ENCODE data around the gene UNKL.
"Not testable (repeated sequence)": the region's sequence is repeated elsewhere in the genome, so short reads cannot be mapped to it uniquely, and the experiment has no call there.

UNKL gene

DNA sequence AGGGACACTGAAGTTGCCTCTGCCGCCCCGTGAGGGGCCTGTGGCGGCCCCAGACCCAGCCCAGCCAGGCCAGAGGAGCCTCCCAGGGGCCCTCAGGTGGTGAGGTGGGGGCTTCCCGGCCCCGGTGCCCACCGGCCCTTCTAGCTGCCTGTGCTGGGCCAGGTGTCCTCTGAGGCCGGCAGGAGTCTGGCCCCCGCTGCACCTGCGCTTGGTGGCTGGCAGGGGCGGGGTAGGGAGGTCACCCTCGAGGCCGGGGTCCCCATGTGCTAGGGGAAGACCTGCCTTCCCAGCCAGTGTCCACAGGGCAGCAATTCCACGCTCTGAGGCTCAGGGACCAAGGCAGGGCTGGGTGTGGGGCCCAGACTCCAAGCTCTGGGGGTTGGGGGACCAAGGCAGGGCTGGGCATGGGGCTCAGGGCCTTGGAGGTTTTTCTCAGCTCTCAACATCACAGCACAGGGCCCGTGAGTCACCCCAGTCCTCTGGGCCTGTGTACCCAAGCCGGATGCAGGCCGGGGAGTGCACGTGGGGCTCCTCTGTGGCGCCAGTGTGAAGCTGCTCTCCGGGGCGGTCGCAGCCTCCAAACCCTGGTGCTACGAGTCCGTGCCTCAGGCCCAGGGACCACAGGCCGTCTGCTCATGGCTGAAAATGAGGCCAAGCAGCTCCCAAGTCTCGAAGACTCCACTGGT lies 31.2 kb upstream of the UNKL start:
- no peak for DNase-seq

DNA sequence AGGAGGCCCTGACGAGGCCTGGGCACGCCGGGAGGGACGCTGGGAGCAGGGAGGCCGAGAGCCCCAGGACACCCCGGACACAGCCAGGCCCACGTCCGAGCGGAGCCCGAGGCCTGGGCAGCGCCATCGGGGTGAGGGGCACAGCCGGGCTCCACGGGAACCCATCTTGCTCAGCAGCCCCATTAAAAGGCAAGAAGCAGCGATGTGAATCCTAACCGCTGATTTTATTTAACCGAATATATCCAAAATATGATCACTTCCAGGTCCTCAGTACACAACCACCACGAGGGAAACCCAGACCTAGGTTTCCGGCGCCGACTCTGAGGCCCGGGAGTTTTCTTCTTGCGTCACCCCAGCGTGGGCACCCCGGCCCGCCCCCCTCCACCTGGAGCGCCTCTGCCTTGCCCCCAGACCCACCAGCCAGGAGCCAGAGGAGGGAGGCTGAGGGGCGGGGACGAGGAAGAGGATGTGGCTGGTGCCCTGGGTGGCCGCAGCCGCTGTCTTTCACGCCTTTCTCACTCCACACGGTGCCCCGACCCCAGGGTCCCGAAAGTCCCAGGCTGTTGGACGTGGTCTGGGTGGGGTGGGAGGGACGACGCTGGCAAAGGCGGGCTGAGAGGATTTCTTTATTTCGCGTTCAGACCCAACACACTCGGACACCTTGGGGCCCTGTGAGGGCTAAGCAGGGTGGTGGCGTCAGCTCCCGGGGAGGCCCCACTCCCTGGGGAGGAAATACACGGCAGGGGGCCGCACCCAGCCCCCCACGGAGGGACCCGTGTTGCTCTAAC lies 30.4 kb upstream of the UNKL start:
- DNase-seq: no peak

DNA sequence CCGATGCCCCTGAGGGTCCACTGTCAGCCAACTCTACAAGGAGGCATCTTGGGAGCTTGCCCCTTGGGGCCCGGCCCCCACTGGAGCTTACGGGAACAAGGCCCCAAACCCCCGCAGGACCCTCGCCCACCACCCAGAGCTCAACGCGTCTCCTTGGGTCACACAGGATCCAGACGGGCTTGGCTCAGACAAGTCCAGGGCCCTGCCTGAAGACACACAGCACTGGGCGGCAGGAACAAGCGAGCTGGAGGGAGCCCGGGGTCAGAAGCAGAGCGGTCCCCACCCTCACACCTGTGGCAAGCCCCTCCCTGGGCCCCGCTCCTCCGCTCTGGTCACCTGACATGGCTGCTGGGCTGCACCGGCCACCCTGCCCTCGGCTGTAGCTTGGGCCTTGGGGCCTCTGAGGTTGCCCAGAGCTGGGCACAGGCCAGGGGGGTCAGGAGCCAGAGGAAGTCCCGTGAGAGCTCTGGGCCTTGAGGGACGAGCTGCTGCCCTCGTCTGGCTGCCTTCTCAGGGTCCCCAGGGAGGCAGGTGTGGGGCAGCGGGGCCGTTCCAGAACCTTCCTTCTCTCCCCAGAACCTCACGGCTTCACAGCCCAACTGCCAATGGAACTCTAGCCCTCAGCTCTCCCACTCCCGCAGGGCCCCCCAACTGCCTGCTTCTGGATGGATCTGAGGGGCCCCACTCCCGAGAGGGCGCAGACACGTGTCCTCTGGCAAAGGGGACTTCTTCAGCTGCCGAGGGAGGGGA lies 29.7 kb upstream of the UNKL start, which contains the start of gene CCDC154:
CCDC154 (minus strand) TSS at position 577 of the 750 bp plus-strand sequence; CDS start at position 343, 234 bp downstream.
- DNase-seq: no peak

DNA sequence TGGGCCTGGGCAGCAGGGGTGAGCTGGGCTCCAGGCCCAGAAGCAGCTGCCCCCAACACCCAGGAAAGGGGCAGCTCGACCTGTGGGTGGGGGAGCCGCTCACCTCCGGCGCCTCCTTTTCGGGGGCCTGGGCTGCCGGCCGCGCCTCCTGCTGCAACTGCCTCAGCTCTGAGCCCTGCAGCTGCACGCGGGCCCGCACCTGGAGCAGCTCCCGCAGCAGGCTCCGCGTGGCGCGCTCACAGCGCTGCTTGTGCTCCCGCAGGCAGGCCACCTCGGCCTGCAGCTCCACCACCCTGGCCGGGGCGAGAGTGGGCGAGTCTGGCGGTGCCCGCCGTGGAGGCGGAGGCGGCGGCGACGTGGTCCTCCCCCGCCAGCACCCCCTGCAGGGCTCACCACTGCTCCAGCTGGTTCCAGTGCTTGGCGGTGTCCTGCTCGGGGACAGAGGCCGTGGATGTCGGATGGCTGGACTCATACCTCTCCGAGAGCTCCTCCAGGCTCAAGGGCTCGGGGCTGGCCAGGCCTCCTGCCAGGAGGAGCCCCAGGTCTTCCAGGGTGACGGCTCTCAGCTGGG lies 29.0 kb upstream of the UNKL start:
- DNase-seq: no peak

DNA sequence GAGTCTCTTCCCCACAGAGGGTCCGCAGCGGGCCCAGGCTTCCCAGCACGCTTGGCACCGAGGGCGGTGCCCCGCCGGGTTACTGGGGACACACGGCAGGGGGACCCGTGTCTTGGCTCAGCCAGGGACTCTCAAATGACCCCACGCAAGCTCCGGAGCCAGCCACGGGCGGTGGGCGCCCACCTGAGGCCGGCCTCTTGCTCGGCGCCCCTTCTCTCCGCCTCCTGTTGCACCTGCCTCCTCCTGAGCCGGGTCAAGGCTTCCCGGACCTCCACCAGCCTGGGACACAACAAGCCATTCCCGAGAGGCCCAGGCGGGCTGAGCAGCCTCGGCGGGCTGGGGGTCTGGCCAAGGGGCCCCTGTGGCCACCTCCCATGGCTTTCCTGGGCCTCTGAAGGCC lies 28.2 kb upstream of the UNKL start:
- no peak for DNase-seq

DNA sequence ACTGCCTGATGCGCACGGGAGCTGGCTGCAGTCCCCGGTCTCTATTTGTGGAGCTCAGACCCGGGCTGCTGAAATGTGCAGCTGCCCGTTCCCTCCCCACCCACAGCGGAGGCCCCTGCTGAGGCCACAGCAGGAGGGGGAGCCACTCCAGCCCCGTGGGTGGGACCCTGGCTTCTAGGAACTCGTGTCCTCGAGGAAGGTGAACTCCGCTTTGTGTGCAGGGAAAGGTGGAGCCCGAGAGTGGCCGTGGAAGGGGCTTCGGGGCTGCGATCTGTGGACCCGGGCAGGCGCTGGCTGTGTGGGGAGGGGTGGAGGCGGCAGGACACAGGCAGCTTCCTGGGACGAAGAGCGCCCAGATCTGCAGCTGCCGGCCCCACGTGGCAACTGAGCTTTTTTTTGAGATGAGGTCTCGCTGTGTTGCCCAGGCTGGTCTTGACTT lies 26.9 kb upstream of the UNKL start:
- DNase-seq: no peak

DNA sequence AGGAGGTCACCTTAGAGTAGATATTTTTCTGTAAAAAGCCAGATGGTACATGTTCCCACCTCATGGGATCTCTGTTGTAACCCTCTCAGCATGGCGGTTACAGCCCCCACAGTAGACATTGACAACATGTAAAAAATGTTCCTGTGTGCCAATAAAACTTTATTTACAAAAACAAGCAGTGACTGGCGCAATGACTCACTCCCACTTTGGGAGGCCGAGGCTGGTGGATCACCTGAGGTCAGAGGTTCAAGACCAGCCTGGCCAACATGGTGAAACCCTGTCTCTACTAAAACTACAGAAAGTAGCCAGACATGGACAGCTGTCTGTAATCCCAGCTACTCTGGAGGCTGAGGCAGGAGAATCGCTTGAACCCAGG lies 25.2 kb upstream of the UNKL start:
- DNase-seq: not testable (repeated sequence)

DNA sequence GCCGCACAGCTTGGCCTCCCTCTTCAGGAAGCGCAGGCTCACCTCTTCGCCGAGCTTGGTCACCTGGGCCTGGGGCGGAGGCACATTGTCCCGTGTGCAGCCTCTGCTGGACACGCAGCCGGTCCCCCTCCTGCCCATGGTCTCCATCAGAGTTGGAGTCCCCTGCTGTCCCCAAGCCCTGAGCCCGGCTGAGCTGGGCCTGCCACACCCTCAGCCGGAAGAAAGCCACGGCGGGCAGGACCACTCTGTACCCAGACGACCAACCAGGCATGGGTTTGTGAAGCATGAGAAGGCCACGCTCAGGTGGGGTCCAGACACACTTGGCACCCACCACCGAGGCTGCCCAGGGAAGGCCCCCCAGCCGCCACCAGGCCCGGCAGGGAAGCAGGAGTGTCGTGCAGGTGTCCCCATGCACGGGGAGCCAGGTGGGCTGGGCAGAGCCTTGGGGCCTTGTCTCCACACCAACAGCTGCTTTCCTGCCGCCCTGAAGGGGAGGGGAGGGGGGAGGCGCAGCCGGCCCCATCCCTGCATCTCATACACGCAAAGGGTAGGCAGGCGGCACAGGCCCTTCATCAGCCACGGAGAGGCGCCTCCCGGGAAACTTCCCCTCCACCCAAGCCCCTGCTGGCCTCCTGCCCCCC lies 24.7 kb upstream of the UNKL start:
- DNase-seq: no peak

DNA sequence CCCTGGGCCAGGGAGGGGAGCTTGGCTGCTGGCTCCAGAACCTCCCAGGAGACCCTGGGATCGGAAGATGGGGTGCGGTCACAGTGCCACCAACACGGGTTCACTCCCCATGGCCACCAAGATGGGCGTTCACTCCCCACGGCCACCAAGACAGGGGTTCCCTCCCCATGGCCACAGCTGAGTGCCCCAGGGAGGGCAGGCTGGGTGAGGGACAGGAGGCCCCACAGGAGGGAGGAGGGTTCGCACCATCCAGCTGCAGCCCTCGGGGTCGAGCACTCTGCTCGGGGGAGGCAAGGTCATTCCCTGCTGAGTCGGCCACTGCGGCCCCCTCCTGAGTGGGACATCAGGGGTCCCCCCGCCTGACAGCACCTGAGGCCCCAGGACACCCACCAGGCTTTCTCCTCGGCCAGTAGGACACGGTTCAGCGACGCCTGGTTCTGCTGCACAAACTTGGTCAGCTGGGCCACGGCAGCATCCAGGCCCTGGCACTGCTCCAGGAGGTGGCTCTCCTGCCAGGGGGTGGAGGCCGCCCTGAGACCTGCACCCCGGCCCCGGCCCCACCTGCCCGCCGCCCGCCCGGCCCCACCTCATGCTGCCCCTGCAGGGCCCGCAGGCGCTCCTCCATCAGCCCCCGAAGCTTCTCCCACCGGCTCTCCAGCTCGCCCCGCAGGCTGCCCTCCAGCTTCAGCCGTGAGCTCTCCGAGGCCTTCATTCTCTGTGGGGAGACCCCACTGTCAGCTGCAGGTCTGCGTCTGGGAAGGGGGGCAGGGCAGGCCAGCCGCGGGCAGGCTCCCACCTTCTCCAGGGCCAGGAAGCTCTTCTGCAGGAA lies 23.9 kb upstream of the UNKL start:
- no peak for DNase-seq

DNA sequence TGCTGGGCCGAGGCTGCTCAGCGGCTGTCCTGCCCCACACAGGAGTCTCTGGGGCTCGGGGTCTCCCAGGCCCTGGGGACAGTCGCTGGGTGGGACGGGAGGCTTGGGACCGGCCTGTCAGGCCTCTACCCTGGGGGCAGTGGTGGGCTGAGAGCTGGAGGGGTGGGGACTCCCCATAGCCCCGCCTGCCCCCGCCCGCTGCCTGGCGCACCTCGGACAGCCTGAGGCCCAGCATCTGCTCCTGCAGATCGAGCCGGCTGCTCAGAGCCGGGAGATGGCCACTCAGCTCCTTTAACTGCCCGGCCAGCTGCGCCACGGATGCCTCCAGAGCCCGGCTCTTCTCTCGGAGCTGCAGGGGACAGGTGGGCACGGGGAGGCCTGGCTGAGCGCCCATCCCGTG lies 23.1 kb upstream of the UNKL start:
- DNase-seq: no peak

DNA sequence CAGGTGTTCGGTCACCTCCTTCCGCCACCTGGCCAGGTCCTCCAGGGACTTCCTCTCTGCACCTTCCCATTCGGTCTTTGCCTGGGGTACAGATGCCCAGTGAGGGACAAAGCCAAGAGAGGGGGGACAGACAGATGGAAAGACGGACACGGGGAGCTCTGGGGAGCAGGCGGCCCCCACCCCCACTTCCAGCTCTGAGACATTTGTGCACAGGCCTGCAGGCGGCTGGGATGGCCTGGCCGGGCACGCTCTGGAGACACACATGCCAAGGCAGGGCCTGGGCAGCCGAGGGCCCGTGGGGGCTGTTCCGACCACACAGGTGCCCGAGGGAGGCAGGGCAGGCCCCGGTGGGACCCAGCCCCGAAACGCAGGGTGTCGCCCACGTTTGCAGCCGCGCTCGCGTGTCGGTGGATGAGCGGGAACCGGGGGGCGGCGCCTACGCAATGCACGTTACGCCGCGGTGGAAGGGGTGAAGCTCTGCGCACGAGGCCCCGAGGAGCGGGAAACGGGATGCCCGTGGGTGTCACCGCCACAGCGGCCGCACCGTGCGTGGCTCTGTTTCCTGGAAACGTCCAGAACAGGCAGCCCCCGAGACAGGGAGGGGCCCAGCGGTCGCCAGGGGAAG lies 22.3 kb upstream of the UNKL start:
- no peak for DNase-seq

DNA sequence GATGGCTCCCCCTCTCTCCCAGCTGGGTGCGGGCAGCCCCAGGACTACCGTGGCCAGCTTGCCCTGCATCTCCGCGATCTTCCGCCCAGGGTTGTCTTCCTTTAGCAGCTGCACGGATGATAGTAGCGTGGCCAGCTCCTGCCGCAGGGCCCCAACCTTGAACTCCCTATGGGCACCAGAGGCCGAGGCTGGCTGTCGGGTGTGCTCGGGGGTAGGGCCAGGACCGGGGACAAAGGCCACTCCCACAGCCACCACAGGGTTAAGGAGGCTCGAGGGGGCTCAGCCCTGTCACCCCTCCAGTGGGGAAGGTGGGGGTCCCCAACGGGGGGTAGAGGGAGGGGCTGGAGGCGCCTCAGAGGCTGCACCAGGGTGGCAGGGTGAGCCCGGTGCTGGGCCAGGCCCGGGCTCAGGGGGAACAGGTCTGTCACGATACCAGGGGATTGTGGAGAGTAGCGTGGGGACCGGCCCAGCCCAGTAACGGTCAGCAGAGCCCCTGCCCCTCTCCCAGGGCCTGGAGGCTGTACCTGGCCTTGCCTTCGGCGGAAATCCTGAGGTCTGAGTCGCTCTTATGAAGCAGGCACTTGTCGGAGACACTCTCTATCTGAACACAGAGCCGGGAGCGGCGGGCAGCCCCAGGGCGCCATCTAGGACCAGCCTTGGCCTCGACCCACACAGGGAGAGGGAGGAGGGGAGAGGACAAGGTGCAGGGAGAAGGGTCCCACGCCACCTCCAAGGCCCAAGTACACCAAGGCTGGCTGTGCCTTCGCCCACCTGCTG lies 21.6 kb upstream of the UNKL start:
- DNase-seq: no peak

DNA sequence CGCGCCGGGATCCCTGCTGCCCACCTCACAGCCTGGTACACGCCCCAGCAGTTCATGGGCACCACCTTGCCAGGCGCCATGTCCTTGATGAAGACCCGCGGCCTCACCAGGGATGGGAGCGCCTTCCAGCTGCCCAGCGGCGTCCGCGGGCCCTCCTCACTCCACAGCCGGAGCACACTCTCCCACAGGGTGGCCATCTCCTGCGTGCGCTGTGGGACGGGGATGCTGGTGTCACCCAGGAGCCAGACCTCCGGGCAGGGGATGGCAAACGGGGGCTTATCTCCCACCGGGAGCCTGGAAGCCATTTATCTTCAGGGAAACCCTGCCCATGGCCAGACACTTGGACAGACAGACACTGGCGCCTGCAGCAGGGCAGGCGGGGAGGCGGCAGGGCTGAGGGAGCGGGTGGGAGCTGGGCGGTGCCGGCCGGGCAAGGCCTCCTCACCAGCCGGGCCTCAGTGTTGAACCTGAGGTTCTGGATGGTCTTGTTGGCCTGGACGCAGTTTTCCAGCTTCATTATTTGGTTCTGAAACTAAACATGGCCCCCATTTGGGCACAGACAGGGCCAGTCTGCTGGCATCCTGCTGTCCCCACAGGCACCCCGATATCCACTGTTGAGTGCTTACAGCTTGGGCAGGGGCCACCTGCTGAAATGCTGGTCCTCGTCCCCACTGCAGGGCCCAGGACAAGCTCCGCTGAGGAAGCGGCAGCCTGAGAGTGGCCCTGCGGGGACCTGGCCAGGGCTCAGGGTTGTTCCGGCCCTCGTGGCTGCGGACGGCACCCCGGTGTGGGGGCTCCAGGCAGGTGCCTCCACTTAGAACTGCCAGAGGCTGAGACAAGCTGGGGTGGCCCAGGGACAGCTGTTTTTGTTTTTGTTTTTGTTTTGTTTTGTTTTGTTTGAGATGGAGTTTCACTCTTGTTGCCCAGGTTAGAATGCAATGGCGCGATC lies 20.4 kb upstream of the UNKL start:
- no peak for DNase-seq

DNA sequence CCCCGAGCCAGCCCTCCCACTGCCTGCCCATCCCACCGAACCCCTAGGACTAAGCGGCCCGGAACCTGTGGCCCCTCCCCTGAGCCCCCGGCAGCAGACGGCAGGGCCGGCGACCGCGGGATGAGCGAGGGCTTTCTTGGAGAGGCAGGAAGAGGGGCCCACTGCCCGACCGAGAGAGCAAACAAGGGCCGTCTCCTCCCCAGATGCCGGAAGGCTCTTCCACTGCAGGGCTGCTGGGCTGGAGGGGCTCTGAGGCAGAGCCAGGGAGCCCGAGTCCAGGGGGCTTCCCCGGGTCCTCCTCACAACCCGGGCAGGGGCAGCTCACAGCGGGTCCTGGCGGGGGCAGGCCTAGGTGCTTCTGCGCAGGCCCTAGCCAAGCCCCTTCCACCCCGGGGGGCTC lies 19.3 kb upstream of the UNKL start:
- no peak for DNase-seq

DNA sequence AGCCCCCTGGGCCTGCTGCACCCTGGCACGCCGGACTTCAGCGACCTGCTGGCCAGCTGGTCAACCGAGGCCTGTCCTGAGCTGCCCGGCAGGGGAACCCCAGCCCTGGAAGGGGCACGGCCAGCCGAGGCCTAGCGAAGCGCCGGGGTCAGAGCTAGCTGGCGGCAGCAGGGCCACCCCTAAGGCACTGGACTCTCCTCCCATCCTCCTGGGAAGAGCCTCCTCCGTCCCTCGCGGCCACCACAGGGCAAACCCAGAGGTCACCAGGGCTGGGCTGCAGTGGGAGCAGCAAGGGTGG lies 18.7 kb upstream of the UNKL start:
- DNase-seq: no peak

DNA sequence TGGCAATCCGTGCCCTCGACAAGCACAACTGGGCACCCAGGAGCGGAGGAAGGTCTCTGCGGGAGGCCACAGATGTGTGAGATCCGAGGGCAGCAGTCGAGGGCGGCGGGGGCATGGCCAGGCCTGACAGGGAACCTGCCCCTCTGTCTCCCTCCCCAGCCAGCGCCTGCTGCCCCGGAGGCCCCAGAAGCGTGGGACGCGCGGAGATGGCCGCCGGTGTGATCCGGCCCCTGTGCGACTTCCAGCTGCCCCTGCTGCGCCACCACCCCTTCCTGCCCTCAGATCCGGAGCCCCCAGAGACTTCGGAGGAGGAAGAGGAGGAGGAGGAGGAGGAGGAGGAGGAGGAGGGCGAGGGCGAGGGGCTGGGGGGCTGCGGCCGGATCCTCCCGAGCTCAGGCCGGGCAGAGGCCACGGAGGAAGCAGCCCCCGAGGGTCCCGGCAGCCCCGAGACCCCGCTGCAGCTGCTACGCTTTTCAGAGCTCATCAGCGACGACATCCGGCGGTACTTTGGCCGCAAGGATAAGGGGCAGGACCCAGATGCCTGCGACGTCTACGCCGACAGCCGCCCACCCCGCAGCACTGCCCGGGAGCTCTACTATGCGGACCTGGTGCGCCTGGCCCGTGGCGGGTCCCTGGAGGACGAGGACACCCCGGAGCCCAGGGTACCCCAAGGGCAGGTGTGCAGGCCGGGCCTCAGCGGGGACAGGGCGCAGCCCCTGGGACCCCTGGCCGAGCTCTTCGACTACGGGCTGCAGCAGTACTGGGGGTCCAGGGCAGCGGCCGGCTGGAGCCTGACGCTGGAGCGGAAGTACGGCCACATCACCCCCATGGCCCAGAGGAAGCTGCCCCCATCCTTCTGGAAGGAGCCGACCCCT lies 18.1 kb upstream of the UNKL start:
- no peak for DNase-seq

Data from amygdala (tissue), 56 donors.